Measurements from ENCODE around the gene HMHB1. TPM values are rescaled to one million over a fixed set of nuclear protein-coding genes. Genes with fewer than 3 reads are reported as not detected.

Gene HMHB1
- total RNA-seq, 2 experiments from 2014 or later = not detected

DNA sequence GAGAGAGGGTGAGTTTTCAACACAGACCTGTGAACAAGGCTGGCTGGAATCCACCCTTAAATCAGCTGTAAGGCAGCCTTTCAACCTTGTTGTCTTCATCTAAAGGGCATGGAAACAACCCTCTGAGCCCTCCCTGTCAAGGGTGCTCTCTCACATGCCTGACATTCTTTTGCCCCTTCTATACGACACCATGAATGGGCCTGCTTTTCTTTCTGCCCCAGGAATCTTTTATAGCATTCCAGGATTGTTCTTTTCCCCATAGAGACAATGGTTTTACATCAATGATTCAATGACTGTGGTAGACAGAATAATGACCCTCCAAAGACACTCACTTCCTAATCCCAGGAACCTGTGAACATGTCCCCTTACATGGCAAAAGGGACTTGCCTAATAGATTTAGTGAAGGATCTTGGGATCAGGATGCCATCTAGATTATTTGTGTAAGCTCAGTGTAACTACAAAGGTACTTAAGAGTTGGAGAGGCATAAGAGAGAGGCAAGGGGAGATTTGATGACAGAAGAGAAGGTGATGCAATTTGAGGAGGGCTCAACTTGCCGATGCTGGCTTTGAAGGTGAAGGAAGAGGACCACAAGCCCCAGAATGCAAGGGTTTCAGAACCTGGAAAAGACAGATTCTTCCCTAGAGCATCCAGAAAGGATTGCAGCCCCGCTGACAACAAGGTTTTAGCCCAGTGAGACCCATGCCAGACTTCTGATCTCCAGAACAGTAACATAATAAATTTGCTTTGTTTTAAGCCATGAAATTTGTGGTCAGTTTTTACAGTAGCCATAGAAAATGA, 29.2 kb upstream of the HMHB1 start:
- Mint-ChIP-seq H3K36me3 (ENCODE audit: low read depth) (no peaks in the 10 kb centered on the region), H3K4me1 (ENCODE audit: low read depth) (no peaks in the 10 kb centered on the region), H3K27ac (no peak overlapping the region), H3K27me3 (ENCODE audit: low read depth) (peaks cover 10% of the 10 kb centered on the region), H3K4me3 (no peak overlapping the region), H3K9me3 (ENCODE audit: insufficient read depth) (no peaks in the 10 kb centered on the region)
- CTCF ChIA-PET = no interaction called here
- POLR2A ChIA-PET = no interaction called here
- no peak for DNase-seq
- no peak for ATAC-seq

GRCh38 chr5:143788401-143788800, 23.6 kb upstream of the HMHB1 start:
- ATAC-seq (no peak), DNase-seq (no peak)
- Mint-ChIP-seq H3K4me1 (ENCODE audit: low read depth) (peaks cover 8% of the 10 kb centered on the region), H3K36me3 (ENCODE audit: low read depth) (no peaks in the 10 kb centered on the region), H3K27me3 (ENCODE audit: low read depth) (peaks cover 7% of the 10 kb centered on the region), H3K27ac (no peak overlapping the region), H3K9me3 (ENCODE audit: insufficient read depth) (no peaks in the 10 kb centered on the region), H3K4me3 (no peak overlapping the region)
- ChIA-PET POLR2A (no interaction called here), CTCF (no interaction called here)

DNA sequence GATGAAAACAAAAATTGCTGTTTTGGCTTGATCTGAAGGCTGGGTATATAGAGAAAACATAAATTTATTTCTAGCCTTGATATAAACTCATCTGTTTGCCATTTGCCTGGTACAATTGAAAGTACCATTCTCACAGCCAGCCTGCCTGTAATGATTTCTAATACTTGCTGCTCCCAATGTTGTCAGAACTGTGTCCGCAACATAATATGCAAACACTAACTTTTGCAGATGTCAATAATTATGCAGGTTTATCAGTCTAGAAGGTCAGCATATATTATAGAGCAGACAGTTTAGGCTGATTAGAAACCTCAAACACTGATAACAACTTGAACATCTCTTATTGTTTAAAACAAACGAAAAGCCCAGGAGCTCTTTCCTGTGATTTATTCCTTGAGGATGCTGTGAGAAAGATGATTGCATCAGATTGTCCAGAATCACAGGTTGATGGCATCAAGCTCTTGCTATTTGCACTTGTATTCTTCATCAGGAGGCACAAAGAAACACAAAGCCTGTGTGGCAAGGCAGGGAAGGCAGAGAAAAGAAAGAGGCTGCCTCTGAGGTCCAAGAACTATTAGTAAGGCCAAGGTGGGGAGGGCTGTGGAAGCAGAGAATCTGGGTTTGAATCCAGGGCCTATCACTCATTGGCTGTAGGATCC, 21.4 kb upstream of the HMHB1 start:
- no peak overlapping the region for H3K4me3 Mint-ChIP-seq
- POLR2A ChIA-PET = interaction anchor here (1.0 kb wide), 1 partner anchor 166 kb away, joined by 4 read pairs; no protein-coding TSS in a partner anchor
- H3K4me1 Mint-ChIP-seq (ENCODE audit: low read depth) = peaks cover 8% of the 10 kb centered on the region
- no peak for DNase-seq
- H3K27ac Mint-ChIP-seq = no peak overlapping the region
- peaks cover 4% of the 10 kb centered on the region for H3K27me3 Mint-ChIP-seq (ENCODE audit: low read depth)
- H3K9me3 Mint-ChIP-seq (ENCODE audit: insufficient read depth) = no peaks in the 10 kb centered on the region
- ATAC-seq = no peak
- no peaks in the 10 kb centered on the region for H3K36me3 Mint-ChIP-seq (ENCODE audit: low read depth)
- CTCF ChIA-PET = no interaction called here

GRCh38 chr5:143791848-143792731, 19.9 kb upstream of the HMHB1 start:
- CTCF ChIA-PET = no interaction called here
- Mint-ChIP-seq H3K9me3 (ENCODE audit: insufficient read depth) (no peaks in the 10 kb centered on the region), H3K4me1 (ENCODE audit: low read depth) (peaks cover 8% of the 10 kb centered on the region), H3K27ac (no peak overlapping the region), H3K36me3 (ENCODE audit: low read depth) (no peaks in the 10 kb centered on the region), H3K27me3 (ENCODE audit: low read depth) (peaks cover 1% of the 10 kb centered on the region), H3K4me3 (peak overlapping the region; percentile 9)
- ATAC-seq (no peak), DNase-seq (no peak)
- POLR2A ChIA-PET = no interaction called here

DNA sequence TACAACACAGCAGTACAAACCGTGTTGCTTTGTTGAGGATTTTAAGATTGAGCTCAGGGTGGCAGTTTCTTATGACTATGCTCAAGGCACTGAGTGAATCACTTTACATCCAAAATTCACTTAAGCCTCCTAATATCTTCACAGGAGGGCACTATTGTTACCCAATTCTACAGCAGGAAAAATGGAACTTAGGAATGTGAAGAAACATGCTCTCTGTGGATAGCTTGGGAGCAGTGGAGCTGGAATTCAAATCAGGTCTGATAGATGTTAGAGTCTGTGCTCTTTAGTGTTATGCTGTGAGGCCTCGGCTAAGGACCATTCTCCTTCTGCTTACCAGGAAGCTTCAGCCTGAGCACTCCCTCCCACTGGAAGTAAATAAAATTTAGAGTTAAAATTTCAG, 18.7 kb upstream of the HMHB1 start:
- ChIA-PET CTCF (no interaction called here), POLR2A (no interaction called here)
- no peak overlapping the region for H3K4me3 Mint-ChIP-seq
- peaks cover 1% of the 10 kb centered on the region for H3K27me3 Mint-ChIP-seq (ENCODE audit: low read depth)
- no peak overlapping the region for H3K27ac Mint-ChIP-seq
- H3K4me1 Mint-ChIP-seq (ENCODE audit: low read depth) = peaks cover 8% of the 10 kb centered on the region
- ATAC-seq (no peak), DNase-seq (no peak)
- H3K9me3 Mint-ChIP-seq (ENCODE audit: insufficient read depth) = no peaks in the 10 kb centered on the region
- no peaks in the 10 kb centered on the region for H3K36me3 Mint-ChIP-seq (ENCODE audit: low read depth)

DNA sequence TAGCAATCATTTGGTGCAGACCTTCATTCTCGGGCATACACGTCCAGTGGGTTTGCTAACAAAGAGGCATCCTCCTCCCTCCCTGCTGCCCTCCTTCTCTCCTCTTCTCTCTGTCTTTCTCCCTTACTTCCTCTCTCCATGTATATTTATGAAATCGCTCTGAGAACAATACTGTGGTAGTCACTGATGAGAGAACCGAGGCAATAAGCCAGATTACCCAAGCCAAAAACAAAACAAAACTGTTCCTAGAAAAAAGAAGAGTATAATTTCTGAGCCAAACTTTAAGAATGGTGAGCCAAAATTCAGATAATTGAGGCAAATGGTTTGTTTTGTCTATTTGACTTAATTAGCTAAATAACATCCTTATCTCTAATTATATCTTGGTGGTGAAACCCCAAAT, 15.8 kb upstream of the HMHB1 start:
- H3K9me3 Mint-ChIP-seq (ENCODE audit: insufficient read depth) = no peaks in the 10 kb centered on the region
- ChIA-PET POLR2A (no interaction called here), CTCF (no interaction called here)

DNA sequence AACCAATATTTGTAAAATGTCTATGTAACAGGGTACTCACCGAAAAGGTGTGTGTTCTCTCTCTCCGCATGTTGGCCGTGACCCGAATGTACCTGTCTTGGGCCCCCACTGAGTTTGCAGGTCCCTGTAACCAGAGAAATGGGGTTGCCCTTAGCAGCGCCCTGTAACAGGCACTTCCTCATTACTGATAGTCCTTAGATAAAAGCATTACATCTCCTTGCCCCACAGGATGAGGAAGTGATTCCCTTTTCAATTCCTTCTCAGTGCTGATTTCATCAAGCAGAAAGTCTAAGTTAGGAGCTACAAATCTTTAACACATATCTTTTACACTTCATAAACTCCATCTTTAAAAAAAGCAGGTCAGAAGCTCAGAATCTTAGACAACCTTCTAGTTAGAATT, 15.2 kb upstream of the HMHB1 start:
- peaks cover 4% of the 10 kb centered on the region for H3K27me3 Mint-ChIP-seq (ENCODE audit: low read depth)
- no peaks in the 10 kb centered on the region for H3K9me3 Mint-ChIP-seq (ENCODE audit: insufficient read depth)
- H3K36me3 Mint-ChIP-seq (ENCODE audit: low read depth) = no peaks in the 10 kb centered on the region
- POLR2A ChIA-PET = no interaction called here
- CTCF ChIA-PET = no interaction called here
- no peak overlapping the region for H3K27ac Mint-ChIP-seq
- ATAC-seq = no peak
- DNase-seq = no peak
- H3K4me3 Mint-ChIP-seq = no peak overlapping the region
- H3K4me1 Mint-ChIP-seq (ENCODE audit: low read depth) = peaks cover 8% of the 10 kb centered on the region

More for the DNA sequence above, 15.8 kb upstream of the HMHB1 start:
- Mint-ChIP-seq H3K27me3 (ENCODE audit: low read depth) (peaks cover 4% of the 10 kb centered on the region), H3K27ac (no peak overlapping the region), H3K36me3 (ENCODE audit: low read depth) (no peaks in the 10 kb centered on the region), H3K4me1 (ENCODE audit: low read depth) (peaks cover 8% of the 10 kb centered on the region), H3K4me3 (no peak overlapping the region)
- ATAC-seq (no peak), DNase-seq (no peak)

DNA sequence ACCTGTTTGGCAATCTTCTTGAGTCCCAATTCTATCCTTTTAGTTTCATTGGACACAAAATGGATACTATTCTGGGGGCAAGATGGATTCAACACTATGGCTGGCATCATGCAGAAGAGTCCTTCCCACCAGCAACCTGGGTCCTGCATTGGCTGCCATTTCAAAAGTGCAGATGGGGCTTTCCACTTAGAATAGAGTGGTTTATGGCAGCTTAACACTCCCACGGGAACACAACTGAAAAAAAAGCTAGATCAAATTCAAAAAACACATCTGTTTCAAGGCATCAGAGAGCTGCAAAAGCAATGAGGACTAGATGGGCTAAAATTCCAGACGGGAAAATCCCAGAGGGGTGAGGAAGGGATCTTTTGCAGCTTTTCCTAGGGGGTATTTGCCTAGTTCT, 11.2 kb upstream of the HMHB1 start:
- H3K4me1 Mint-ChIP-seq (ENCODE audit: low read depth) = no peaks in the 10 kb centered on the region
- H3K9me3 Mint-ChIP-seq (ENCODE audit: insufficient read depth) = no peaks in the 10 kb centered on the region

DNA sequence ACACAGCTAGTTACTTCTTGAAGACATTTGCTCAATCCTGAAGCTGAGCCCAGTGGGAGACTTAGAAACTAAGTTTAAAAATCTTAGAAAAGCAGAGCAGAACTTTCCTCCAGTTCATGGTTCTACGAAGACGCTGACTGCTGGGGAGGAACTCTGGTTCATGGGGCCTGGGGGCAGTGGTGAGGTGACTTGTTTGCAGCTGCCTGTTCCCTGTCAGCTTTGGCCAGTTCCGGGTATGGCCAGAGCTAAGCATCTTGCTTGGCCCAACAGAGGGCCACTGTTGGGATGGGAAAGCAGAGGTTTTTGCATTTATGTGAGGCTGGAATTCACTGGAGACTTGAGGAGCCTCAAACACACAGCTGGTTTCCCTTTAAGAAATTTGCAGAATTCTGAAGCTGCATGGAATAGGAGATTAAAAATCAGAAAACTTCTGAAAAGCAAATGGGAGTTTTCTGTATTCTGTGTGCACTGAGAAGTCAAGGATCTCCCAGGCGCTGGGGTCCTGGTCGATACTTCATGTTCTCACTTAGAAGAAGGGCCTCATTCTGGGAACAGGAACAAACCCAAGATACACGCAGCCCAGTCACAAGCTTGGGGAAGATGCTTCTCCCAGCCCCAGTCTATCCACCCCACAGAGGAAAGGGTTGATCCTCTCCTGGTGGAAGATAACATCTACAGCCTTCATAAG, 10.6 kb upstream of the HMHB1 start:
- CTCF ChIA-PET = interaction anchor here (0.8 kb wide), 1 partner anchor 398 kb away, joined by 3 read pairs; the partner anchor contains the start of gene NR3C1

More for the DNA sequence above, 11.2 kb upstream of the HMHB1 start:
- ChIA-PET CTCF (no interaction called here), POLR2A (interaction anchor here (0.6 kb wide), 1 partner anchor 766 kb away, joined by 3 read pairs; no protein-coding TSS in a partner anchor)
- Mint-ChIP-seq H3K27me3 (ENCODE audit: low read depth) (peaks cover 12% of the 10 kb centered on the region), H3K36me3 (ENCODE audit: low read depth) (no peaks in the 10 kb centered on the region), H3K4me3 (no peak overlapping the region), H3K27ac (no peak overlapping the region)
- DNase-seq (no peak), ATAC-seq (no peak)

GRCh38 chr5:143805861-143806260, 6.1 kb upstream of the HMHB1 start:
- no peak overlapping the region for H3K27ac Mint-ChIP-seq
- H3K4me1 Mint-ChIP-seq (ENCODE audit: low read depth) = no peaks in the 10 kb centered on the region
- no peak overlapping the region for H3K4me3 Mint-ChIP-seq
- H3K36me3 Mint-ChIP-seq (ENCODE audit: low read depth) = no peaks in the 10 kb centered on the region
- DNase-seq = no peak
- H3K27me3 Mint-ChIP-seq (ENCODE audit: low read depth) = peaks cover 13% of the 10 kb centered on the region
- ATAC-seq = no peak
- ChIA-PET CTCF (interaction anchor here (1.1 kb wide), 1 partner anchor 19 kb away, joined by 4 read pairs; no protein-coding TSS in a partner anchor), POLR2A (no interaction called here)
- H3K9me3 Mint-ChIP-seq (ENCODE audit: insufficient read depth) = no peaks in the 10 kb centered on the region

More for the DNA sequence above, 10.6 kb upstream of the HMHB1 start:
- DNase-seq = no peak
- no peak overlapping the region for H3K27ac Mint-ChIP-seq
- H3K4me3 Mint-ChIP-seq = no peak overlapping the region
- H3K36me3 Mint-ChIP-seq (ENCODE audit: low read depth) = no peaks in the 10 kb centered on the region
- no peaks in the 10 kb centered on the region for H3K4me1 Mint-ChIP-seq (ENCODE audit: low read depth)
- peaks cover 12% of the 10 kb centered on the region for H3K27me3 Mint-ChIP-seq (ENCODE audit: low read depth)
- no peak for ATAC-seq
- H3K9me3 Mint-ChIP-seq (ENCODE audit: insufficient read depth) = no peaks in the 10 kb centered on the region
- POLR2A ChIA-PET = no interaction called here

GRCh38 chr5:143806579-143806978, 5.4 kb upstream of the HMHB1 start:
- H3K27ac Mint-ChIP-seq = no peak overlapping the region
- H3K36me3 Mint-ChIP-seq (ENCODE audit: low read depth) = no peaks in the 10 kb centered on the region
- peaks cover 13% of the 10 kb centered on the region for H3K27me3 Mint-ChIP-seq (ENCODE audit: low read depth)
- peaks cover 1% of the 10 kb centered on the region for H3K4me1 Mint-ChIP-seq (ENCODE audit: low read depth)
- H3K4me3 Mint-ChIP-seq = no peak overlapping the region
- ChIA-PET CTCF (no interaction called here), POLR2A (no interaction called here)
- ATAC-seq = no peak
- no peak for DNase-seq
- no peaks in the 10 kb centered on the region for H3K9me3 Mint-ChIP-seq (ENCODE audit: insufficient read depth)
